Measurements from ENCODE around the gene TPTE. TPM values are rescaled to one million over a fixed set of nuclear protein-coding genes. Genes with fewer than 3 reads are reported as not detected.
"Not testable (repeated sequence)": the region's sequence is repeated elsewhere in the genome, so short reads cannot be mapped to it uniquely, and the experiment has no call there.

Gene TPTE
- polyA plus RNA-seq, 1 donor from 2014 or later: not detected

- Mint-ChIP-seq H3K9me3 (peaks cover 0 to 4% (median 0%) of the 10 kb centered on the region in 3 donors), H3K27me3 (no peaks in the 10 kb centered on the region), H3K4me3 (no peak overlapping the region), H3K36me3 (no peaks in the 10 kb centered on the region), H3K27ac (no peak overlapping the region), H3K4me1 (no peaks in the 10 kb centered on the region)
Observed at GRCh38 chr21:10640446-10640845, 119.1 kb downstream of the TPTE start.

GRCh38 chr21:10641107-10641506 lies 119.7 kb downstream of the TPTE start:
- no peaks in the 10 kb centered on the region for H3K36me3 Mint-ChIP-seq
- H3K27me3 Mint-ChIP-seq: no peaks in the 10 kb centered on the region
- no peak overlapping the region for H3K4me3 Mint-ChIP-seq
- no peaks in the 10 kb centered on the region for H3K4me1 Mint-ChIP-seq
- H3K9me3 Mint-ChIP-seq: peaks cover 0 to 2% (median 0%) of the 10 kb centered on the region in 3 donors
- no peak overlapping the region for H3K27ac Mint-ChIP-seq

- H3K4me3 Mint-ChIP-seq, H3K4me1 Mint-ChIP-seq, H3K27me3 Mint-ChIP-seq, H3K36me3 Mint-ChIP-seq, H3K27ac Mint-ChIP-seq: not testable (repeated sequence)
- peaks cover 0 to 14% (median 2%) of the 10 kb centered on the region in 3 donors for H3K9me3 Mint-ChIP-seq
Observed at GRCh38 chr21:10645667-10646066, 124.3 kb downstream of the TPTE start.

- not testable (repeated sequence) for H3K4me3 Mint-ChIP-seq, H3K27me3 Mint-ChIP-seq, H3K36me3 Mint-ChIP-seq, H3K27ac Mint-ChIP-seq, H3K4me1 Mint-ChIP-seq
- peaks cover 0 to 14% (median 2%) of the 10 kb centered on the region in 3 donors for H3K9me3 Mint-ChIP-seq
Observed at GRCh38 chr21:10649350-10650149, 128.2 kb downstream of the TPTE start.

GRCh38 chr21:10650297-10650696 lies 128.9 kb downstream of the TPTE start:
- not testable (repeated sequence) for H3K36me3 Mint-ChIP-seq, H3K27ac Mint-ChIP-seq, H3K27me3 Mint-ChIP-seq, H3K4me3 Mint-ChIP-seq, H3K4me1 Mint-ChIP-seq
- H3K9me3 Mint-ChIP-seq: peaks cover 0 to 14% (median 2%) of the 10 kb centered on the region in 3 donors

All from IgD-negative memory B cell (primary cell).